Natural killer cell treated with Interleukin-12 subunit alpha and Interleukin-12 subunit beta and Interleukin-15 and Interleukin-18, amount 100 ng/mL, for 72 hours (primary cell): Measurements from ENCODE around the gene DIDO1. TPM values are rescaled to one million over a fixed set of nuclear protein-coding genes. Genes with fewer than 3 reads are reported as not detected.

ENCODE experiments used
- ATAC-seq, 2 donors: fragments of 150-1000 bp; cut with Tn5 transposase in 1 of 2; sonication (Bioruptor Pico), chemical (Tn5 transposase) in 1 of 2; 2 replicates each; pipeline ENCODE4 v1.10.0; 2021
- DNase-seq: peaks from one replicate; pipeline ENCODE4 v3.0.0; 2022; ENCODE audit warnings: low spot score
- H3K27ac Mint-ChIP-seq, 2 donors: 1 replicate in 1 of 2; 2 replicates in 1 of 2; pipeline ENCODE4 v1.8.0; 2022; ENCODE audit warnings: mixed read lengths in 2 of 2, mild to moderate bottlenecking in 1 of 2, moderate library complexity in 1 of 2
- H3K27me3 Mint-ChIP-seq, 2 donors: 1 replicate in 1 of 2; 2 replicates in 1 of 2; pipeline ENCODE4 v1.8.0; 2022; ENCODE audit warnings: mixed read lengths in 2 of 2
- H3K36me3 Mint-ChIP-seq: one replicate; pipeline ENCODE4 v1.8.0; 2022; ENCODE audit warnings: mixed read lengths
- H3K4me1 Mint-ChIP-seq, 2 donors: 1 replicate in 1 of 2; 2 replicates in 1 of 2; pipeline ENCODE4 v1.8.0; 2022; ENCODE audit warnings: low read depth in 2 of 2, mixed read lengths in 2 of 2, mild to moderate bottlenecking in 1 of 2
- H3K4me3 Mint-ChIP-seq: one replicate; pipeline ENCODE4 v1.8.0; 2022; ENCODE audit warnings: mixed read lengths
- H3K9me3 Mint-ChIP-seq: 2 replicates; pipeline ENCODE4 v1.8.0; 2022; ENCODE audit warnings: mixed read lengths
- total RNA-seq, 2 donors: library from RNA; stranded (reverse); gene quantifications; one replicate each; pipeline ENCODE4 v1.2.3, GENCODE V29; 2022

DIDO1 gene
- total RNA-seq, 2 donors from 2014 or later: 57.6 to 81.1 TPM

GRCh38 chr20:62958388-62959100, 32.2 kb upstream of the DIDO1 start:
- H3K4me3 Mint-ChIP-seq: no peak overlapping the region
- ATAC-seq: no peak

DNA sequence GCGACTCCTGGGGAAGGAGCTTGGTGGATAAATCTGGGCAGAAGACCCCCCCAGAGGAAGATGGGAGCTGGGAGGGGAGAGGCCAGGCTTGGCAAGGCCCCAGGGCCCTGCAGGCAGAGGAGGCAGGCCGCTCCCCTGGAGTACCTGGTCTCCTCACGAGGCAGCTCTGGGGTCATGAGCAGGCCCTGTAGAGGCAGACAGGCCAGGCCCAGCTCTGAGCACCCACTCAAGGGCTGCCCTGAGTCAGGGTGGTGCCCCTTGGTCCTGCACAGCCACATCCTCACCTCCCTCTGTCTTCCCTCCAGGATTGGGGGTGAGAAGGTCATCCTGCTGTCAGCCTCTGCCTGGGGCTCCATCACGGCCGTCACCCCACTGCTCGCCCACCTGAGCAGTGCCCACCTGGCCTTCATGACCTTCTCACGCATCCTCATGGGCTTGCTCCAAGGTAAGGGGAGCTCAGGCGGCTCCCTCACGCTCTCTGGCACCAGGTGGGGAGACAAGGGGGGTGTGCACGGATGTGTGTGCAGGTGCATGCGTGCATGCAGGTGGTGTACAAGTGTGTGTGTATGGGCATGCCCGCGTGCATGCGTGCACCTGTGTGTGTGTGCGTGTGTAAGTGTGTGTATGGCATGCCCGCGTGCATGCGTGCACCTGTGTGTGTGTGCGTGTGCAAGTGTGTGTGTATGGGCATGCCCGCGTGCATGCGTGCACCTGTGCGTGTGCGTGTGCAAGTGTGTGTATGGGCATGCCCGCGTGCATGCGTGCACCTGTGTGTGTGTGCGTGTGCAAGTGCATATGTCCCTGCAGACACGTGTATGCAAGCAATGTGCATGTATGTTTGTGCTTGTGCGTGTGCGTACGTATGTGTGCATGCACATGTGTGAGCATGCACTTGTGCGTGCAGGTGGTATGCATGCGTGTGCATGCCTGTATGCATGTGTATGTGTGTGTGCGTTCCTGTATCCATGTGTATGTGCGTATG, 31.1 kb upstream of the DIDO1 start:
- Mint-ChIP-seq H3K36me3 (no peaks in the 10 kb centered on the region), H3K27me3 (no peaks in the 10 kb centered on the region), H3K9me3 (no peaks in the 10 kb centered on the region), H3K4me1 (peaks cover 10 to 14% of the 10 kb centered on the region in 2 donors), H3K27ac (no peak overlapping the region), H3K4me3 (no peak overlapping the region)
- no peak for DNase-seq
- ATAC-seq: no peak

More at GRCh38 chr20:62958388-62959100, 32.2 kb upstream of the DIDO1 start:
- Mint-ChIP-seq H3K9me3 (no peaks in the 10 kb centered on the region), H3K36me3 (no peaks in the 10 kb centered on the region), H3K27ac (no peak overlapping the region), H3K4me1 (peaks cover 10 to 13% of the 10 kb centered on the region in 2 donors), H3K27me3 (no peaks in the 10 kb centered on the region)
- no peak for DNase-seq

GRCh38 chr20:62956387-62957135, 30.3 kb upstream of the DIDO1 start:
- H3K27ac Mint-ChIP-seq: no peak overlapping the region
- no peaks in the 10 kb centered on the region for H3K9me3 Mint-ChIP-seq
- ATAC-seq: no peak
- DNase-seq: no peak
- no peaks in the 10 kb centered on the region for H3K36me3 Mint-ChIP-seq
- no peaks in the 10 kb centered on the region for H3K27me3 Mint-ChIP-seq
- H3K4me1 Mint-ChIP-seq: peaks cover 14 to 17% of the 10 kb centered on the region in 2 donors
- no peak overlapping the region for H3K4me3 Mint-ChIP-seq

- Mint-ChIP-seq H3K27me3 (no peaks in the 10 kb centered on the region), H3K4me1 (peaks cover 14 to 17% of the 10 kb centered on the region in 2 donors), H3K36me3 (no peaks in the 10 kb centered on the region), H3K9me3 (no peaks in the 10 kb centered on the region), H3K4me3 (no peak overlapping the region), H3K27ac (no peak overlapping the region)
- no peak for DNase-seq
- ATAC-seq: no peak
Measured at GRCh38 chr20:62955519-62956386, 29.4 kb upstream of the DIDO1 start.

- H3K4me3 Mint-ChIP-seq: peak overlapping the region; percentile 86
- no peaks in the 10 kb centered on the region for H3K36me3 Mint-ChIP-seq
- DNase-seq: no peak
- ATAC-seq: peak; percentile 70 to 75
- no peaks in the 10 kb centered on the region for H3K27me3 Mint-ChIP-seq
- H3K4me1 Mint-ChIP-seq: peaks cover 10 to 16% of the 10 kb centered on the region in 2 donors
- H3K9me3 Mint-ChIP-seq: no peaks in the 10 kb centered on the region
- peak overlapping the region; percentile 87 to 91 for H3K27ac Mint-ChIP-seq
Measured at GRCh38 chr20:62953839-62954703, 27.8 kb upstream of the DIDO1 start.

DNA sequence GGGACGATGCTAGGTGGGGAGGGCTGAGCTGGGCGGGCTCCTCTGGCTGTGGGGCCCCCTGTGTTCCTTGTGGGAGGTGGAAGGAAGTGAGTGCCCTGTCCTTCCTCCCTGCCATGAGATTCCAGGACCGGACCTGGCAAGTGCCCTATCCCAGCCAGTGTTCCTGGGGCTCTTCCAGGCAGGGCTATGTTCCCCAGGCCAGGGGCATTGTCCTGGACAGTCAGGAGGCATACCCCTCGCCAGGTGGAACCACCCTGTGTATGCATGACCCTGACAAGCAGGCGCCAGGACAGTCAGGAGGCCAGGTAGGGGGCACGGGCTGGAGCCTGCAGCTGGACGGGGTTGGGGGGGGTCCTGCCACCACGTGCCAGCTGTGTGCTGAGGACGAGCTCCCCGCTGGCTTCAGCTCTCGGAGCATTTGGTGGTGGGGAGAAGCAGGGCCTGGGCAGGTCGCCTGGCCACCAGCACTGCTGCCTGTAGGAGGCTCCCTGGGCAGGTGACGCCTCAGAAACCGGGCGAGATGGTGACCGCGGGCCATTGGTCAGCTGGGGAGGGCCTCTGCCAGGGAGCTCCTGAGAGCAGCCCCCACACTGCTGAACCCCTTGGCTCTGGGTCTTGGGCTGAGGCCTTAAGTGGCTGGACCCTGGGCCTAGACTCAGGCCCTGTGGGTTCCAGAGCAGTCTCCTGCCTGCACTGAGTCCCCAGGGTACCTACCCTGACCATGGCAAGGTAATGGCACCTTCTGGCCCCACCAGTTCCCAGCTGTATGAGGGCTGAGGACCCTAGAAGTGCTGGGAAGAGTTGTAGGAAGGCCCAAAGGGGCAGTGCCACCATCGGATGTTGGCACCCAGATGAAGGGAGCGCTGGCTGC, 26.9 kb upstream of the DIDO1 start:
- Mint-ChIP-seq H3K36me3 (no peaks in the 10 kb centered on the region), H3K4me3 (peak overlapping the region; percentile 86), H3K4me1 (peaks cover 10 to 16% of the 10 kb centered on the region in 2 donors), H3K27me3 (no peaks in the 10 kb centered on the region), H3K9me3 (no peaks in the 10 kb centered on the region), H3K27ac (peak overlapping the region; percentile 87 to 91)
- ATAC-seq (peak in 1 of 2 donors; percentile 3), DNase-seq (no peak)

DNA sequence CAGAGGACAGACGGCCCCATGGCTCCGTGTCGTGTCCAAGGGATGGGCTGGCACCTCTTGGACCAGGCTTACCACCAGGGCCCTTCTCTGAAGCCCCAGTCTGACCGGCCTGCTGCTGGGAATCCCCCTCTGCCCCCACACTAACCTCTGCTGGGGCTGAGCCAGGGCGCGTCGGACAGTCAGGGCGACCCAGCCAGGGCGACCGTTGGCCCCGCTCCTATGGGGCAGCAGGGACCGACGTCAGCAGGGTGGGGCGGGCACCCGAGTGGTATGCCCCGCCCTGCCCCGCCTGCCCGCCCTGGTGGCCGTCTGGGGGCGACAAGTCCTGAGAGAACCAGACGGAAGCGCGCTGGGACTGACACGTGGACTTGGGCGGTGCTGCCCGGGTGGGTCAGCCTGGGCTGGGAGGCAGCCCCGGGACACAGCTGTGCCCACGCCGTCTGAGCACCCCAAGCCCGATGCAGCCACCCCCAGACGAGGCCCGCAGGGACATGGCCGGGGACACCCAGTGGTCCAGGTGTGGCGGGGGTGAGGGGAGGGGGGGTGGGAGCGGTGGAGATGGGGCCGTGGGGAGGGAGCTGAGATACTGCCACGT, 26.2 kb upstream of the DIDO1 start, which contains the start of gene SLC17A9:
SLC17A9 (plus strand) TSS at position 337 of the 595 bp plus-strand sequence; CDS start at position 459, 122 bp downstream.
- Mint-ChIP-seq H3K27me3 (no peaks in the 10 kb centered on the region), H3K4me3 (peak within 1 kb of the TSS; percentile 86), H3K27ac (peak within 1 kb of the TSS; percentile 87 to 91), H3K36me3 (peaks cover 2% of the 10 kb centered on the region), H3K9me3 (no peaks in the 10 kb centered on the region), H3K4me1 (peaks cover 10 to 17% of the 10 kb centered on the region in 2 donors)
- ATAC-seq (peak; percentile 93 to 95), DNase-seq (peak; percentile 88)

- peaks cover 7% of the 10 kb centered on the region for H3K36me3 Mint-ChIP-seq
- H3K4me3 Mint-ChIP-seq: peak overlapping the region; percentile 86
- peak overlapping the region; percentile 78 to 82 for H3K27ac Mint-ChIP-seq
- DNase-seq (no peak), ATAC-seq (no peak)
- peaks cover 10 to 21% of the 10 kb centered on the region in 2 donors for H3K4me1 Mint-ChIP-seq
- no peaks in the 10 kb centered on the region for H3K27me3 Mint-ChIP-seq
- H3K9me3 Mint-ChIP-seq: no peaks in the 10 kb centered on the region
Measured at GRCh38 chr20:62951896-62952372, 25.6 kb upstream of the DIDO1 start.

DNA sequence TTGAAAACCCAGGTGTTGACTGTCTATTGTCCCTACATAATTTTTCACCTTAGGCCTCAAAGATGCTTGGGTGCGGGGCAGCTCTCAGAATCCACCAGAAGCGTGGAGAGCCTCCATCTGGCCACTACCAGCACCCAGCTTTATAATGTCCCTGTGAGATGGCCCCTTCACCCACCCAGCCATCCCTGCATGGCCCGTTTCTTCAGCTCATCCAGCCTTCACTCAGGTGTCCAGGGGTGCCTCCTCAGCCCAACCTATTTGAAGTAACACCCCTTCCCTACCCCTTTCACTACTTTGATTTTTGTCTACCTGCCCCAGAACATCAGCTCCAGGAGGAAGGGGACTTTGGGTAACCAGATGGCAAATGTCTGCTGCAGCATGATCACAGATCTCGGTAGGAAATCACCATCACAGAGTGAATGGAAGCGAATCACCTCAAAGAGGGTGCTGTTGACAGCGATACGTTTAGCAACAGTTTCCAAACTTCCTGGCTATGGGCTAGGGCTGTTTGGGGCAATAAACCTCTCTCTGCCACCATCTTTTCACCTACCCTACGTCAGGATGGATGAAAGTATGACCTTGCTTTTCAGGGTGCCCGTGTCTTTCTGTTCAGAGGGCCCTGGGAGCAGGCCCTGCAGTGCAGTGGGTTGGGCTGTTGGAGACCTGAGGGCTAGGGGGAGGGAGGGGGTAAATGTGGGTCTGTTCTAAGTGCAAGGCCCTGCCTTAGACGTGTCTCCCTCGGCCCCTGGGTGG, 25.0 kb upstream of the DIDO1 start:
- no peak for ATAC-seq
- no peak overlapping the region for H3K4me3 Mint-ChIP-seq
- H3K27ac Mint-ChIP-seq: no peak overlapping the region
- DNase-seq: no peak
- H3K36me3 Mint-ChIP-seq: peaks cover 7% of the 10 kb centered on the region
- H3K27me3 Mint-ChIP-seq: no peaks in the 10 kb centered on the region
- H3K4me1 Mint-ChIP-seq: peaks cover 10 to 21% of the 10 kb centered on the region in 2 donors
- H3K9me3 Mint-ChIP-seq: no peaks in the 10 kb centered on the region

- Mint-ChIP-seq H3K36me3 (peaks cover 7% of the 10 kb centered on the region), H3K27ac (no peak overlapping the region), H3K27me3 (no peaks in the 10 kb centered on the region), H3K9me3 (no peaks in the 10 kb centered on the region), H3K4me3 (no peak overlapping the region), H3K4me1 (peaks cover 10 to 21% of the 10 kb centered on the region in 2 donors)
- ATAC-seq (no peak), DNase-seq (no peak)
Measured at GRCh38 chr20:62950741-62951140, 24.4 kb upstream of the DIDO1 start.
